HepG2 (cell line): ENCODE data around the gene CREBZF. TPM values are rescaled to one million over a fixed set of nuclear protein-coding genes. Genes with fewer than 3 reads are reported as not detected.
A peak's percentile ranks its signal among the peaks of the same experiment; 100 is the strongest.

Source experiments
- ARNT2 ChIP-seq: sonication (generic); formaldehyde crosslinking; IDR thresholded peaks from 2 replicates; pipeline ENCODE4 v1.8.0; 2022; ENCODE audit warnings: mild to moderate bottlenecking, low read depth, missing genetic modification reagents, moderate library complexity
- DZIP1 ChIP-seq: sonication (generic); formaldehyde crosslinking; IDR thresholded peaks from 2 replicates; pipeline ENCODE4 v1.5.0; 2020; ENCODE audit warnings: mild to moderate bottlenecking, missing genetic modification reagents
- FOXC1 ChIP-seq: sonication (generic); formaldehyde crosslinking; IDR thresholded peaks from 2 replicates; pipeline ENCODE4 v1.8.0; 2022; ENCODE audit warnings: mild to moderate bottlenecking, missing genetic modification reagents, borderline replicate concordance
- HDAC6 ChIP-seq: fragments of 200-600 bp; sonication (generic); IDR thresholded peaks from 2 replicates; pipeline ENCODE4 v1.7.0; 2017; ENCODE audit warnings: mild to moderate bottlenecking, antibody characterized with exemption, low read length, low read depth
- HOMEZ ChIP-seq: IDR thresholded peaks from 2 replicates; pipeline ENCODE4 v1.6.1; 2016; ENCODE audit warnings: low read depth
- MXD1 ChIP-seq: sonication (generic); formaldehyde crosslinking; IDR thresholded peaks from 2 replicates; pipeline ENCODE4 v1.4.0; 2020; ENCODE audit warnings: mild to moderate bottlenecking, missing genetic modification reagents
- NCOA1 ChIP-seq: sonication (generic); formaldehyde crosslinking; IDR thresholded peaks from 2 replicates; pipeline ENCODE4 v1.9.0; 2021; ENCODE audit warnings: missing genetic modification reagents
- POLR2A ChIP-seq, 2 experiments: IDR thresholded peaks; 2 replicates each; pipeline ENCODE4 v1.6.1; 2011; ENCODE audit warnings: low read depth in 2 of 2, low read length in 2 of 2, mild to moderate bottlenecking in 1 of 2, moderate library complexity in 1 of 2; ENCODE audit not compliant: insufficient read depth in 1 of 2
- PRDM15 ChIP-seq: sonication (generic); formaldehyde crosslinking; IDR thresholded peaks from 2 replicates; pipeline ENCODE4 v1.4.0; 2020; ENCODE audit warnings: missing genetic modification reagents
- SRSF1 ChIP-seq: fragments of 200-400 bp; formaldehyde crosslinking; optimal IDR thresholded peaks from 2 replicates; pipeline ENCODE3; 2017; ENCODE audit warnings: mild to moderate bottlenecking, low read depth, low read length, moderate library complexity
- SRSF9 ChIP-seq: fragments of 200-400 bp; formaldehyde crosslinking; IDR thresholded peaks from 2 replicates; pipeline ENCODE4 v1.6.1; 2018; ENCODE audit warnings: borderline replicate concordance, mild to moderate bottlenecking, low read depth, low read length; ENCODE audit not compliant: insufficient read depth, poor library complexity, severe bottlenecking
- ZNF225 ChIP-seq: sonication (generic); formaldehyde crosslinking; IDR thresholded peaks from 2 replicates; pipeline ENCODE4 v1.4.0; 2020; ENCODE audit warnings: mild to moderate bottlenecking, missing genetic modification reagents
- ZNF275 ChIP-seq: sonication (generic); formaldehyde crosslinking; IDR thresholded peaks from 2 replicates; pipeline ENCODE4 v1.8.0; 2022; ENCODE audit warnings: missing genetic modification reagents, mild to moderate bottlenecking, inconsistent platforms, borderline replicate concordance
- ZNF383 ChIP-seq: sonication (generic); formaldehyde crosslinking; IDR thresholded peaks from 2 replicates; pipeline ENCODE4 v1.4.0; 2020; ENCODE audit warnings: missing genetic modification reagents, mild to moderate bottlenecking, borderline replicate concordance
- ZNF776 ChIP-seq: sonication (generic); formaldehyde crosslinking; IDR thresholded peaks from 2 replicates; pipeline ENCODE4 v1.4.0; 2020; ENCODE audit warnings: mild to moderate bottlenecking, missing genetic modification reagents
- ZSCAN29 ChIP-seq: sonication (generic); formaldehyde crosslinking; conservative IDR thresholded peaks from 2 replicates; pipeline ENCODE4 v1.4.0; 2020; ENCODE audit warnings: mild to moderate bottlenecking, missing genetic modification reagents
- polyA plus RNA-seq, 8 experiments: library from polyadenylated mRNA; depleted of rRNA in 3 of 8; stranded (reverse) in 7 of 8; unstranded in 1 of 8; fragments of >200 nt; fragmentation: Illumina TruSeq in 4 of 8; extraction: Trizol in 4 of 8; gene quantifications; 2 replicates each; pipeline versions ENCODE4 v1.2.1 to v1.2.3, GENCODE V29; 2011 to 2016; ENCODE audit warnings: low read depth in 4 of 8, missing spikeins in 1 of 8, mixed read lengths in 1 of 8; ENCODE audit not compliant: insufficient read depth in 1 of 8
- total RNA-seq, 5 experiments: library from RNA; depleted of rRNA; stranded (reverse); fragments of >200 nt; fragmentation: Illumina TruSeq; extraction: Trizol; gene quantifications; 2 replicates each; pipeline ENCODE4 v1.2.3, GENCODE V29; 2016; ENCODE audit warnings: low read depth in 1 of 5

Gene CREBZF
- total and polyA plus RNA-seq, 2 of the 13 experiments (the other 11 are each of a cell fraction or from before 2014, with no cell fraction given): 30.6 to 43.1 TPM

GRCh38 chr11:85682330-85683305 is 17.7 kb upstream of the CREBZF start (continued):
- TF ChIP-seq PRDM15 (CRISPR knock-in tag): no peak
- TF ChIP-seq ZNF225 (CRISPR knock-in tag): no peak
- TF ChIP-seq FOXC1 (CRISPR knock-in tag): no peak
- no peak for TF ChIP-seq DZIP1 (CRISPR knock-in tag)
- no peak for TF ChIP-seq NCOA1
- peak in 1 of 2 experiments; percentile 44; a peak in 1 of 4 replicates for TF ChIP-seq POLR2A (IDR thresholded peaks at IDR 0.05; ENCODE audit: insufficient read depth in 1 of 2, low read depth in 2 of 2, low read length in 2 of 2)
- TF ChIP-seq HOMEZ (CRISPR knock-in tag): no peak
- no peak for TF ChIP-seq HDAC6
- no peak for TF ChIP-seq SRSF1
- TF ChIP-seq ZNF776: no peak
- TF ChIP-seq ZNF383 (CRISPR knock-in tag): no peak
- no peak for TF ChIP-seq ZSCAN29 (CRISPR knock-in tag)
- no peak for TF ChIP-seq ARNT2 (CRISPR knock-in tag)
- TF ChIP-seq ZNF275 (CRISPR knock-in tag): no peak
- no peak for TF ChIP-seq MXD1 (CRISPR knock-in tag)
- TF ChIP-seq SRSF9: no peak
